Choroid plexus epithelial cell (primary cell): ENCODE data around the gene CEP290.
A peak's percentile ranks its signal among the peaks of the same experiment; 100 is the strongest.

Experiments used
- DNase-seq: peaks from one replicate; pipeline ENCODE4 v3.0.0-alpha.2; 2010; ENCODE audit warnings: low read depth
- H3K4me3 ChIP-seq: 2 replicates; pipeline ENCODE4 v1.5.1; 2011; ENCODE audit warnings: low read depth, mild to moderate bottlenecking, control low read depth, low read length, moderate library complexity
- TF ChIP-seq, protein P1 (sequence below): conservative IDR thresholded peaks from 2 replicates; pipeline ENCODE4 v1.5.1; 2011; ENCODE audit warnings: low read depth, mild to moderate bottlenecking, control low read depth, inconsistent platforms, low read length, moderate library complexity

CEP290 gene

DNA sequence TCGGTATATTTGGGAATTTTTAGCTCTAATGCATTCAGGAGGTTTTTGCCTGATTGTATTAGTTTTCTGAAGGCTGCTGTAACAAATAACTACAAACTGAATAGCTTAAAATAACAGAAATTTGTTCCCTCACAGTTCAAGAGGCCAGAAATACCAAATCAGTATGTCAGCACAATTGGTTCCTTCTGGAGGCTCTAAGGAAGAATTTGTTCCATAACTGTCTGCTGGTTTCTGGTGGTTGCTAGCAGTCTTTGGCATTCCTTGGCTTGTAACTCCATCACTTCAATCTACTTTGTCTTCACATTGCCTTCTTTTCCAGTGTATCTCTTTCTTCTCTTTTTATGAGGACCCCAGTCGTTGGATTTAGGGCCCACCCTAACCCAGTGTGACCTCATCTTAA lies 21.5 kb upstream of the CEP290 start:
- TF ChIP-seq, protein P1, sequence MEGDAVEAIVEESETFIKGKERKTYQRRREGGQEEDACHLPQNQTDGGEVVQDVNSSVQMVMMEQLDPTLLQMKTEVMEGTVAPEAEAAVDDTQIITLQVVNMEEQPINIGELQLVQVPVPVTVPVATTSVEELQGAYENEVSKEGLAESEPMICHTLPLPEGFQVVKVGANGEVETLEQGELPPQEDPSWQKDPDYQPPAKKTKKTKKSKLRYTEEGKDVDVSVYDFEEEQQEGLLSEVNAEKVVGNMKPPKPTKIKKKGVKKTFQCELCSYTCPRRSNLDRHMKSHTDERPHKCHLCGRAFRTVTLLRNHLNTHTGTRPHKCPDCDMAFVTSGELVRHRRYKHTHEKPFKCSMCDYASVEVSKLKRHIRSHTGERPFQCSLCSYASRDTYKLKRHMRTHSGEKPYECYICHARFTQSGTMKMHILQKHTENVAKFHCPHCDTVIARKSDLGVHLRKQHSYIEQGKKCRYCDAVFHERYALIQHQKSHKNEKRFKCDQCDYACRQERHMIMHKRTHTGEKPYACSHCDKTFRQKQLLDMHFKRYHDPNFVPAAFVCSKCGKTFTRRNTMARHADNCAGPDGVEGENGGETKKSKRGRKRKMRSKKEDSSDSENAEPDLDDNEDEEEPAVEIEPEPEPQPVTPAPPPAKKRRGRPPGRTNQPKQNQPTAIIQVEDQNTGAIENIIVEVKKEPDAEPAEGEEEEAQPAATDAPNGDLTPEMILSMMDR: no peak
- H3K4me3 ChIP-seq: no peak overlapping the region
- peak; percentile 25 for DNase-seq

DNA sequence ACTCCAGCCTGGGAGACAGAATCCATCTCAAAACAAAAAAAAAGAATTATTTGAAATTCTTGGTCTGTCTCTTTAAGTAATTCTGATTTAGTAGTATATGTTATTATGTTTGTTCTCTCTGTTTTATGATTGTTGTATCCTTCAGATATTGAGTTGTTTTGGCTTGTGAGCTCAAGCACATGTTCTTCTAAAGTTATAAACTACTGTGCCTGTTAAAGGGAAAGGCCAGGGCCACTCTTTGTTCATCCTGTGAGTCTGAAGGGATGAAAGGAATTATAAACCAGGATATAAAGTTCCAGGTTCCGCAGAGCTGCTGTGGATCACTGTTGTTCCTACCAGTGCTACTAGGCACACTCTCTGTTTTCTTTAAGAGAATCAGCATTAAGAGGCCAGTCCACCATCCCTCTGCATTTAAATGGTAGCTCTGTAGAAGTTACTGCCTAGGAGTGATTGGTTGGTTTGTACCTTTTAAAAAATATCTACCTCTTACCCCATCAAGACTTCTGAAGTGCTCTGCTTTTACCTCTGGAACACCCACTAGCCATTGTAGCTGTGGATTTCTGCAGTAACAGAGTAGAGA lies 14.3 kb upstream of the CEP290 start:
- no peak overlapping the region for H3K4me3 ChIP-seq
- TF ChIP-seq, protein P1: no peak
- no peak for DNase-seq

DNA sequence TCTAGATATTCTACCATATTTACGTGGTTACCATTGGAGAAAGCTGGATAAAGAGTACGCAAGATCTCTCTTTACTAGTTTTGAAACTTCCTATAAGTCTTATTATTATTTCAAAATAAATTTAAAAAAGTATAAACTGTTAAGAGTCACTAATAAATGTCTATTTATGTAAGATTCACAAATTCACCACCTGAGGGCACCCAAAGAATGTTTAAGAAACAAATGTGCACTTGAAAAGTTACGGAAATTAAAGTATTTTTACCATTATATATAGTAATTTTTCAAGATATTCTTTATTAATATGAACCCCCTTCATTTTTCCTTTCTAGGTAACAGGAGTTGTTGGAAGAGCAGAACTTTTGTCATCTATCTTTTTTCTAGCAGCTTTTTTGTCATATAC lies 12.1 kb upstream of the CEP290 start:
- DNase-seq: peak; percentile 80
- no peak overlapping the region for H3K4me3 ChIP-seq
- TF ChIP-seq, protein P1: no peak

- TF ChIP-seq, protein P1: no peak
- no peak for DNase-seq
- H3K4me3 ChIP-seq: no peak overlapping the region
These were observed 8.2 kb upstream of the CEP290 start for GRCh38 chr12:88150063-88150462.

- TF ChIP-seq, protein P1: no peak
- no peak overlapping the region for H3K4me3 ChIP-seq
- no peak for DNase-seq
These were observed 3.9 kb upstream of the CEP290 start for GRCh38 chr12:88145567-88146505.

DNA sequence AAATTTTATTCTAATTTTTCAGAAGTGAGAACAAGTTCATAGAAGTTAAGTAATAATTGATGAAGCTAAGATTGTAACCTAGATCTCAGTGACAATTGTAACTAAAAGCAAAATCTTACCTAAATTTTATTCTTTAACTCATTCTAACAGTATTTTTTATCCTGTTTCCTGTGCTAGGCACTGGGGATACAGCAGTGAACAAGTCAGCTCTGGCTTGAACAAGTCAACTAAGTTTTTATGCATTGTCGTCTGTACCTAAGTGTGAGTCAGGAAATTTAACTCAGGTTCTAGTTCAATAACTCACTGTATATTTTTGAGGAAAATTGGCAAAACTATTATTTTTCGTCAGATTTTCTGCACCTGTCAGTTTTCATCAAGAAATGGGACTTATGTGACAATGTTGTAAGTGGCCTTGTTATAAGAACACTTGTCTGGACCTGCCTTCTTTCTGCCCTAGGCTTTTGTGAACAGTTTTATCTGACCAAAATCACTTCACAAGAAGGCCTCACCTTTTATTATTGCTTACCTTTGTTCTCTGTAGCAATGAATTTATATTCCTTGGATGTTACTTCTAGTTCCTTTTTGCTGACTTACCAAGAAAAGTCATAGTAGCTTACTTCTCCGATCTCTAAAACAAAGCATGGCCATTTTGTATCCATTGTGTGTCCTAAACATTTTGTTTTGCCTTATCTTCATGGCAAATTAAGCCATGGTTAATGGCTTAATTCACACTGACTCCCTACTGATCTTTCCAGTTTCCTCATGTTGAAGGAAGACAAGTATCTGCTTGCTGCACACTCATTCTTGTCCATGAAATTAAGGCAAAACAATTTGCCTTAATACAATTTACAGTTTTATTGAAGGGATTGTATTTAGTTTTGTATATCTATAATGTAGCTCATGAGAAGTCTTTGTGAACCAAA lies 2.9 kb upstream of the CEP290 start:
- TF ChIP-seq, protein P1: no peak
- DNase-seq: no peak
- no peak overlapping the region for H3K4me3 ChIP-seq
